Endothelial cell of umbilical vein (primary cell): ENCODE data around the gene SLFN12L. TPM values are rescaled to one million over a fixed set of nuclear protein-coding genes. Genes with fewer than 3 reads are reported as not detected.

Experiments used
- BruUV-seq: library from RNA; stranded (reverse); fragments of 400-500 nt; replicated peaks from 2 replicates; lab custom pipeline; 2021; lab: Mats Ljungman, UMichigan
- CTCF ChIA-PET: fragments of 300-600, 350-600 bp; sonication (Branson Sonifier 250); formaldehyde crosslinking; loops from one replicate; lab custom pipeline; 2021; ENCODE audit warnings: antibody characterized with exemption, inconsistent platforms; lab: Charles Lee
- POLR2A ChIA-PET: fragments of 300-600, 350-600 bp; sonication (Branson Sonifier 250); formaldehyde crosslinking; loops from one replicate; lab custom pipeline; 2021; ENCODE audit warnings: antibody characterized with exemption, inconsistent platforms; lab: Charles Lee
- DNase-seq: peaks from one replicate; pipeline ENCODE4 v3.0.0-alpha.2; 2011; ENCODE audit warnings: low read depth, low spot score
- FAIRE-seq: peaks from 2 replicates; lab custom pipeline; 2011; peaks lifted over from hg19 to GRCh38; lab: Jason Lieb, UNC
- H2AFZ ChIP-seq: 2 replicates; pipeline ENCODE4 v1.6.0; 2012; ENCODE audit warnings: low read depth, low read length, control low read depth, inconsistent platforms
- H3K27ac ChIP-seq: 2 replicates; pipeline ENCODE4 v1.5.1; 2011; ENCODE audit warnings: low read depth, mild to moderate bottlenecking, control low read depth, low read length, moderate library complexity; ENCODE audit not compliant: insufficient read depth
- H3K27me3 ChIP-seq, 2 experiments: 2 replicates each; pipeline versions ENCODE4 v1.6.0 to v1.6.1; 2011; ENCODE audit warnings: low read length in 2 of 2, mixed read lengths in 1 of 2; ENCODE audit not compliant: control insufficient read depth in 2 of 2, insufficient read depth in 2 of 2
- H3K36me3 ChIP-seq, 2 experiments: 2 replicates in 1 of 2; 3 replicates in 1 of 2; pipeline ENCODE4 v1.5.1; 2011; ENCODE audit warnings: low read length in 2 of 2, mild to moderate bottlenecking in 1 of 2, moderate library complexity in 1 of 2; ENCODE audit not compliant: control insufficient read depth in 2 of 2, insufficient read depth in 2 of 2; ENCODE audit errors: extremely low read depth in 1 of 2
- H3K4me1 ChIP-seq: 3 replicates; pipeline ENCODE4 v1.5.1; 2011; ENCODE audit warnings: mild to moderate bottlenecking, low read length; ENCODE audit not compliant: control insufficient read depth, insufficient read depth; ENCODE audit errors: extremely low read depth
- H3K4me2 ChIP-seq: 2 replicates; pipeline ENCODE4 v1.6.1; 2011; ENCODE audit warnings: low read length, control low read depth, mixed read lengths; ENCODE audit not compliant: insufficient read depth
- H3K4me3 ChIP-seq, 3 experiments: fragments of 200-600 bp in 1 of 3; sonication (generic), shearing (Covaris generic) in 1 of 3; replicated peaks in 1 of 3; 2 replicates each; pipeline ENCODE4 v1.5.1; 2011 to 2016; ENCODE audit warnings: control low read depth in 3 of 3, low read length in 3 of 3, mild to moderate bottlenecking in 2 of 3, inconsistent platforms in 1 of 3, low read depth in 1 of 3, moderate library complexity in 1 of 3; ENCODE audit not compliant: insufficient read depth in 1 of 3
- H3K79me2 ChIP-seq: 2 replicates; pipeline ENCODE4 v1.6.0; 2012; ENCODE audit warnings: low read length, inconsistent platforms; ENCODE audit not compliant: control insufficient read depth, insufficient read depth
- H3K9ac ChIP-seq: replicated peaks from 2 replicates; pipeline ENCODE3; 2011; ENCODE audit warnings: low read length, control low read depth; ENCODE audit not compliant: insufficient read depth; ENCODE audit errors: extremely low read depth
- H3K9me1 ChIP-seq: replicated peaks from 3 replicates; pipeline ENCODE4 v1.6.0; 2011; ENCODE audit warnings: mild to moderate bottlenecking, low read length; ENCODE audit not compliant: control insufficient read depth, insufficient read depth; ENCODE audit errors: extremely low read depth
- H3K9me3 ChIP-seq: replicated peaks from 2 replicates; pipeline ENCODE4 v1.5.1; 2012; ENCODE audit warnings: low read length, inconsistent platforms; ENCODE audit not compliant: control insufficient read depth, insufficient read depth
- H4K20me1 ChIP-seq: replicated peaks from 2 replicates; pipeline ENCODE3; 2011; ENCODE audit warnings: mild to moderate bottlenecking, low read length; ENCODE audit not compliant: control insufficient read depth, insufficient read depth; ENCODE audit errors: extremely low read depth
- CTCF ChIP-seq, 2 donors: IDR thresholded peaks; 1 replicate in 1 of 2; 2 replicates in 1 of 2; pipeline ENCODE4 v1.5.1; 2011; ENCODE audit warnings: low read length in 2 of 2, mild to moderate bottlenecking in 2 of 2, moderate library complexity in 2 of 2, control low read depth in 1 of 2, inconsistent platforms in 1 of 2, low read depth in 1 of 2; ENCODE audit not compliant: insufficient read depth in 1 of 2; ENCODE audit errors: extremely low read depth in 1 of 2
- EZH2 ChIP-seq: IDR thresholded peaks from 2 replicates; pipeline ENCODE4 v1.6.1; 2012; ENCODE audit warnings: borderline replicate concordance, low read depth, mild to moderate bottlenecking, moderate library complexity, low read length, inconsistent platforms; ENCODE audit not compliant: severe bottlenecking
- FOS ChIP-seq: IDR thresholded peaks from 2 replicates; pipeline ENCODE4 v1.6.1; 2011; ENCODE audit warnings: mild to moderate bottlenecking, low read length, moderate library complexity, borderline replicate concordance; ENCODE audit not compliant: insufficient read depth
- GATA2 ChIP-seq: IDR thresholded peaks from 2 replicates; pipeline ENCODE4 v1.7.0; 2011; ENCODE audit warnings: low read depth, mild to moderate bottlenecking, moderate library complexity, mixed read lengths, low read length; ENCODE audit not compliant: insufficient read length, insufficient read depth
- JUN ChIP-seq: IDR thresholded peaks from 2 replicates; pipeline ENCODE4 v1.6.1; 2011; ENCODE audit warnings: borderline replicate concordance, low read depth; ENCODE audit not compliant: insufficient read length, insufficient read depth
- MAX ChIP-seq: IDR thresholded peaks from 2 replicates; pipeline ENCODE4 v1.6.1; 2011; ENCODE audit not compliant: insufficient read depth, insufficient read length
- MYC ChIP-seq: IDR thresholded peaks from one replicate; pipeline ENCODE4 v1.6.1; 2011; ENCODE audit warnings: mild to moderate bottlenecking, low read depth, low read length
- POLR2A ChIP-seq: IDR thresholded peaks from 2 replicates; pipeline ENCODE4 v1.6.1; 2012; ENCODE audit warnings: low read depth, mild to moderate bottlenecking, control low read depth, low read length
- POLR2AphosphoS5 ChIP-seq: IDR thresholded peaks from 2 replicates; pipeline ENCODE4 v1.6.1; 2012; ENCODE audit warnings: low read depth, mild to moderate bottlenecking, control low read depth, low read length, moderate library complexity; ENCODE audit not compliant: insufficient read depth
- dilution Hi-C: fragments of 300-500 bp; cut with MboI; formaldehyde crosslinking; loops from one replicate; pipeline ENCODE4 v1.15.0; 2019; ENCODE audit warnings: low sequenced_read_pairs; ENCODE audit not compliant: extremely low pct_ligation_motif_present
- intact Hi-C: fragments of 100-400 bp; cut with micrococcal nuclease; formaldehyde crosslinking; loops from one replicate; pipeline ENCODE4 v1.10.0; 2022
- polyA plus RNA-seq, 4 experiments: library from polyadenylated mRNA; depleted of rRNA in 3 of 4; stranded (reverse) in 3 of 4; unstranded in 1 of 4; fragments of >200 nt; gene quantifications; 2 replicates each; pipeline versions ENCODE4 v1.2.1 to v1.2.3, GENCODE V29; 2011 to 2012; ENCODE audit warnings: missing spikeins in 1 of 4
- total RNA-seq: library from RNA; stranded (reverse); gene quantifications from 2 replicates; pipeline ENCODE4 v1.2.3, GENCODE V29; 2021

The SLFN12L gene
- total and polyA plus RNA-seq, 2 donors (not counting 3 experiments of a cell fraction or from before 2014, with no cell fraction given): not detected

- Histone ChIP-seq H3K9me1 (no peaks in the 10 kb centered on the region), H3K4me2 (no peak overlapping the region), H3K4me1 (no peaks in the 10 kb centered on the region), H3K27ac (no peak overlapping the region), H3K36me3 (no peaks in the 10 kb centered on the region), H3K79me2 (no peaks in the 10 kb centered on the region), H3K4me3 (no peak overlapping the region), H3K9ac (no peak overlapping the region), H2AFZ (no peak overlapping the region), H3K9me3 (no peaks in the 10 kb centered on the region), H4K20me1 (no peaks in the 10 kb centered on the region), H3K27me3 (peaks cover 15 to 18% of the 10 kb centered on the region in 2 experiments)
- ChIA-PET CTCF (no interaction called here), POLR2A (no interaction called here)
- no peak for DNase-seq
- no peak for FAIRE-seq
- dilution Hi-C loops: no loop called here
- TF ChIP-seq FOS (no peak), POLR2A (no peak), GATA2 (no peak), POLR2AphosphoS5 (no peak), MYC (no peak), JUN (no peak), CTCF (IDR thresholded peaks at IDR 0.05; ENCODE audit: extremely low read depth in 1 of 2, insufficient read depth in 1 of 2, low read depth in 1 of 2, low read length in 2 of 2) (no peak), EZH2 (no peak), MAX (no peak)
- intact Hi-C loops: no loop called here
- BruUV-seq: no TSS peak
Observed at GRCh38 chr17:35467824-35468223, 69.7 kb downstream of the SLFN12L start.
